ENCODE results near the gene POLE.

The POLE gene

GRCh38 chr12:132687211-132688164 is at the start of gene POLE, which contains the start of gene PXMP2:
POLE (minus strand) TSS chr12:132687342; CDS start chr12:132687315, 27 bp downstream.
PXMP2 (plus strand) TSS chr12:132687587; CDS start chr12:132687671, 84 bp downstream.
- peak; percentile 99 for DNase-seq

GRCh38 chr12:132736913-132737312 is 49.8 kb upstream of the POLE start:
- no peak for DNase-seq

GRCh38 chr12:132736378-132736777 is 49.2 kb upstream of the POLE start:
- no peak for DNase-seq

GRCh38 chr12:132735496-132735895 is 48.4 kb upstream of the POLE start:
- DNase-seq, result no peak

GRCh38 chr12:132734206-132734605 is 47.1 kb upstream of the POLE start:
- no peak for DNase-seq

GRCh38 chr12:132731574-132731973 is 44.4 kb upstream of the POLE start:
- DNase-seq, result no peak

- no peak for DNase-seq
Measured at GRCh38 chr12:132730353-132730752, 43.2 kb upstream of the POLE start.

- no peak for DNase-seq
Measured at GRCh38 chr12:132729541-132730320, 42.6 kb upstream of the POLE start.

- no peak for DNase-seq
Measured at GRCh38 chr12:132728502-132728901, 41.4 kb upstream of the POLE start.

GRCh38 chr12:132727091-132727794 is 40.1 kb upstream of the POLE start:
- no peak for DNase-seq

GRCh38 chr12:132726386-132726785 is 39.2 kb upstream of the POLE start:
- DNase-seq, result no peak

- DNase-seq, result no peak
Measured at GRCh38 chr12:132724506-132725241, 37.5 kb upstream of the POLE start.

GRCh38 chr12:132723764-132724140 is 36.6 kb upstream of the POLE start:
- no peak for DNase-seq

GRCh38 chr12:132723015-132723763 is 36.0 kb upstream of the POLE start:
- peak; percentile 55 for DNase-seq

GRCh38 chr12:132720606-132721345 is 33.6 kb upstream of the POLE start:
- no peak for DNase-seq

GRCh38 chr12:132719954-132720324 is 32.8 kb upstream of the POLE start:
- no peak for DNase-seq

GRCh38 chr12:132719141-132719953 is 32.2 kb upstream of the POLE start:
- peak; percentile 65 for DNase-seq

GRCh38 chr12:132718644-132719043 is 31.5 kb upstream of the POLE start:
- no peak for DNase-seq

- DNase-seq, result peak; percentile 56
Measured at GRCh38 chr12:132717531-132718387, 30.6 kb upstream of the POLE start.

All from islet precursor cell (in vitro differentiated cells).